Measurements from ENCODE around the gene USP34.

Gene USP34

DNA sequence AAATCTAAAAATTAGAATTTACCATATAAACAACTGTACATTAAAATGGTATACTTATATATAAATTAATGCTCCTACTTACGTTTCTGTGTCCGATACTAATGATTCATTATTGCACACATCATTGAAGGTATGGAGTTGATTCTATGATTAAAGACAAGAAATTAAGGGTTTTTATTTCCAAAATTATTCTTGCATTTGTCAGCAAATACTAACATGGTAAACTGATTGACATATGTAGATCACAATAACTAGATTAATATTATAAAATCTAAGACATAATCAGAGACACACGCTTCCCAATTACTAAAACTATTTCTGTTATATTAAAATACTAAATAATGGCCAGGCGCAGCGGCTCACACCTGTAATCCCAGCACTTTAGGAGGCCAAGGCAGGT lies 92.6 kb downstream of the USP34 start:
- TF ChIP-seq, protein P1, sequence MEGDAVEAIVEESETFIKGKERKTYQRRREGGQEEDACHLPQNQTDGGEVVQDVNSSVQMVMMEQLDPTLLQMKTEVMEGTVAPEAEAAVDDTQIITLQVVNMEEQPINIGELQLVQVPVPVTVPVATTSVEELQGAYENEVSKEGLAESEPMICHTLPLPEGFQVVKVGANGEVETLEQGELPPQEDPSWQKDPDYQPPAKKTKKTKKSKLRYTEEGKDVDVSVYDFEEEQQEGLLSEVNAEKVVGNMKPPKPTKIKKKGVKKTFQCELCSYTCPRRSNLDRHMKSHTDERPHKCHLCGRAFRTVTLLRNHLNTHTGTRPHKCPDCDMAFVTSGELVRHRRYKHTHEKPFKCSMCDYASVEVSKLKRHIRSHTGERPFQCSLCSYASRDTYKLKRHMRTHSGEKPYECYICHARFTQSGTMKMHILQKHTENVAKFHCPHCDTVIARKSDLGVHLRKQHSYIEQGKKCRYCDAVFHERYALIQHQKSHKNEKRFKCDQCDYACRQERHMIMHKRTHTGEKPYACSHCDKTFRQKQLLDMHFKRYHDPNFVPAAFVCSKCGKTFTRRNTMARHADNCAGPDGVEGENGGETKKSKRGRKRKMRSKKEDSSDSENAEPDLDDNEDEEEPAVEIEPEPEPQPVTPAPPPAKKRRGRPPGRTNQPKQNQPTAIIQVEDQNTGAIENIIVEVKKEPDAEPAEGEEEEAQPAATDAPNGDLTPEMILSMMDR (conservative IDR thresholded peaks at IDR 0.05), result no peak
- H3K27ac ChIP-seq, result no peak overlapping the region

DNA sequence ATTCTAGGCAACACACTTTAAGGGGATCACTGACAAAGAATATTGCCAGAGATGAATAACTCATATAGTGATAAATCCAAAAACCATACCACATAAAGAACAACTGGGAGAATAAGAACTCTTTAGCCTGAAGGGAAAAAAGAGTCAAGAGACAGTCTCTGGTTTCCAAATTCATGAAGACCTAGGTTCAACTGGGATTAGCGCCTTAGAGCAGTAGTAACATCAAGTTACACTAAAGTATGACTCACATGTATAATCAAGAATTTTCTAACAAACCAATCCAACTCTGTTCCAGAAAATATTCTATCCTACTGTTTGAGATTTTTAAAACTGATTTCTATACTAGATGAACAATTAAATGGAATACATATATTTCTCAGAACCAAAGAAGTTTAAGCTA lies 93.8 kb downstream of the USP34 start:
- H3K27ac ChIP-seq, result no peak overlapping the region
- TF ChIP-seq, protein P1 (conservative IDR thresholded peaks at IDR 0.05), result no peak

DNA sequence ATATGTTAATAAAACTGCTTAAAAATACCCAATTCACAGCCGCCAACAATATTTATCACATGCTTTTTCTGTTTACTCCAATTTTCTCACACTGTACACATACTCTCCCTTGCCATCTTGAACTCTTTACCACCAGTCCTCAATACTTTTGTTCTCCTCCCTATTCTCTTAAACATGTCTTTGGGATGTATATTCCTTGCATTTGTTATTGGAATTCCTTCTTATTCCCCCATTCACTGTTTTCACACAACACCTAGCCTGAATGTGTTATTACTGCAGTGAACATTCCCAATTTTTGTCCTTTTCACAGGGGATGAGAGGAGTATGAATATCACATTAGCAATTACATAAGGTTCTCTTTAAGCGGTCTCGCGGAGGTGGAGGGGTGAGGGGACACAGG lies 94.7 kb downstream of the USP34 start:
- H3K27ac ChIP-seq, result no peak overlapping the region
- TF ChIP-seq, protein P1 (conservative IDR thresholded peaks at IDR 0.05), result no peak

DNA sequence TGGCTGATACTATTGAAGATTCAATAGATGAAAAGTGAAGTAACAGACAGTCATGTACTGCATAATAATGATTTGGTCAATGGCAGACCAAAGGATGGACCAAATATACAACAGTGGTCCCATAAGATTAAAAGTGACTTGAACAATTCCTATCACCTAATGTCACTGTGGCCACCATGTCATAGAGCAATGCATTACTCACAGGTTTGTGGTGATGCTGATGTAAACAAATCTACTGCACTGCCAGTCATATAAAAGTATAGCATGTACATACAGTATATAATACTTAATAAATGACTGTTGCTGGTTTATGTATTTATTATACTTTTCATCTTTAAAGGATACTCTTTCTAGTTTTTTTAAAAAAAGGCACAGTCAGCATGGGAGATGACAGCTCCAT lies 99.9 kb downstream of the USP34 start:
- H3K27ac ChIP-seq, result no peak overlapping the region
- TF ChIP-seq, protein P1 (conservative IDR thresholded peaks at IDR 0.05), result no peak

DNA sequence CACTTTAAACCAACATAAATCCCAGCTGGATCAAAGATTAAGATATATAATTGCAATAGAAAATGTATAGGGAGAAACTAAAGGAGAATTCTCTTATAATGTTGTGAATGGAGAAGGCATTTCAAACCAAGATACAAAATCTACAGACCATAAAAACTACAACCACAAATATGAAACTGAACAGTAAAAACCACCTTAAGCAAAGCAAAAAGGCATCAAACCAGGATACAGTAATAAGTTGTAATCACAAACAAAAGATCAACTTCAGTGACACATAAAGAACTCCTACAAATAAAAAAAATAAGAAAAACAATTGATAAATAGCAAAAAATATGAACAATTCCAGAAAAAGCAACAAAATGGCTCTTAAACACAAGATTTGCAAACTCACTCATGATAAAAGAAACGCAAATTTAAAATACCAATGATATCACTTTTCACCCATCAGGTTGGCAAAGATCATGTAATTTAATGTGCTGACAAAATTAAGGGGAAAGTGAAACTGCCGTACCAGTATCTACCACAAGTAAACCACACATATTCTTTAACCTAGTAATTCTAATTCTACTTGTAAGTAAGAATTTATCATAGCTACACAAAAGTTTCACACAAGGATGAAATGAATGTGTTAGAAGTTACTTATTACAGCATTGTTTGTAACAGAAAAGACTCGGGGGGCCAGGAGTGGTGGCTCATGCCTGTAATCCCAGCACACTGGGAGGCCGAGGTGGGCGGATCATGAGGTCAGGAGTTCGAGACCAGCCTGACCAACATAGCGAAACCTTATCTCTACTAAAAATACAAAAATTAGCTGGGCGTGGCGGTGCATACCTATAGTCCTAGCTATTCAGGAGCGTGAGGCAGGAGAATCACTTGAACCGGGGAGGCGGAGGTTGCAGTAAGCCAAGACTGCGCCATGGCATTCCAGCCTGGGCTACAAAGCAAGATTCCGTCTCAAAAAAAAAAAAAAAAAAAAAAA lies 101.9 kb downstream of the USP34 start:
- TF ChIP-seq, protein P1 (conservative IDR thresholded peaks at IDR 0.05), result no peak

DNA sequence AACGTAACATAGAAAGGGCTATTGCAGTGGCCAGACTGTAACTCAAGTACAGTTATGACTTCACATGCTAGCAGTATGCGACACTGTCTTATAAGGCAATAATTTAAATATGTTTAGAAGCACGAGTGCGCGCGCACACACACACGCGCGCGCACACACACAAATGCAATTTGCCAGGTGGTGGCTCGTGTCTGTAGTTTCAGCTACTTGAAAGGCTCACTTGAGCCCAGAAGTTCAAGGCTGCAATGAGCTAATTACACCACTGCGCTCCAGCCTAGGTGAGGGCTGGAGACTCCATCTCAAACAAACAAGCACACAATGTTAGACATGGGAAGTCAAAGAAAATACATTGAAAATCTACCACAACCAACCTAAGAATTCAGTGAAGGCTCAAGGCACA lies 103.7 kb downstream of the USP34 start:
- no peak overlapping the region for H3K27ac ChIP-seq
- TF ChIP-seq, protein P1 (conservative IDR thresholded peaks at IDR 0.05), result no peak

More for the DNA sequence above, 101.9 kb downstream of the USP34 start:
- H3K27ac ChIP-seq, result no peak overlapping the region

DNA sequence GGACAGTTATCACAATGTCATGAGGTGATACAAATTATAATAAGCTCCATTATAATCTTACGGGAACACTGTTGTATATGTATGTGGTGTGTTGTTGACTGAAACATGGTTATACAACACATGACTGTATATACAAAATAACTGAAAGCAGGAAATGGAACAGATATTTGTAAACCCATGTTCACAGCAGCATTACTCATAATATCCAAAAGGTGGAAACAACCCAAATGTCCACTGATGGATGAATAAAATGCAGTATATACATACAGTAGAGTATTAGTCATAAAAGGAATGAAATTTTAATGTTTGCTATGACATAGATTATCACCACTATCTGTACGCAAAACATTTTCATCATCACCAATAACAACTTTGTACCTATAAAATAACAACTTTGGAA lies 107.3 kb downstream of the USP34 start:
- no peak overlapping the region for H3K27ac ChIP-seq

More for the DNA sequence above, 107.3 kb downstream of the USP34 start:
- TF ChIP-seq, protein P1 (conservative IDR thresholded peaks at IDR 0.05), result no peak
